NCI-H2196 (cell line): ENCODE measurements around the gene RAP1GAP2.
"Not testable (repeated sequence)": the region's sequence is repeated elsewhere in the genome, so short reads cannot be mapped to it uniquely, and the experiment has no call there.

Source experiments
- DNase-seq: peaks from one replicate; lab custom pipeline; 2025; ENCODE audit not compliant: unreplicated experiment; lab: John Stamatoyannopoulos, UW

The RAP1GAP2 gene

DNA sequence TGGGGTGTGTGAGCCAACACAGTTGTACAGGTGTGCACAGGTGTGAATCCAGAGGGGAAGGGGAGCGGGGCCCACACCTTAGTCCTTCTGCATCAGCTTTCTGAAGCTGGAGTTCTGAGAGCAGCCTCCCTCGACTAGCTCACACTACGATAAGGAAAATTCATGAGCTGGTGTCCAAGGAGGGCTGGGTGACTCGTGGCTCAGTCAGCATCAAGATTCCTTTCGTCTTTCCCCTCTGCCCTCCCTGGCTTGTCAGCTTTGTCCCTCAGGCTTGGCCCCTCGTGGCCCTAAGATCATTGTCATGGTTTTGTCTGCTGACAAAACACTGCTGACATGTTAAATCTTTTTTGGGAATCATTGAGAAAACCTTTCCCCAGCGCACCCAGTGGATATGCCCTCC, 219.7 kb downstream of the RAP1GAP2 start:
- no peak for DNase-seq

DNA sequence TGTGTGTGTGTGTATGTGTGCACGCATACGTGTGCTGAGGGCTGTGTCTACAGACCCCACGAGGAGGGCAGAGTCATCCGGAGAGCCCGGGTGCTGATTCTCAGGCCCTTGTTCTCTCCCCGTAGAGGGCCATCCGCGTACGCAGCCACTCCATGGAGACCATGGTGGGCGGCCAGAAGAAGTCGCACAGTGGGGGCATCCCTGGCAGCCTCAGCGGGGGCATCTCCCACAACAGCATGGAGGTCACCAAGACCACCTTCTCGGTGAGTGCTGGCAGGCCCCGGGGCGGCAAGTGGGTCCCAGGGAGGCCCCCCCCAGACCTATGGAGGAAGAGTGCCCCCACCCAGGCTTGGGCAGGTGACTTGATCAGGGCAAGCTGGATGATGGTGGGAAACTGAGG, 221.7 kb downstream of the RAP1GAP2 start:
- no peak for DNase-seq

DNA sequence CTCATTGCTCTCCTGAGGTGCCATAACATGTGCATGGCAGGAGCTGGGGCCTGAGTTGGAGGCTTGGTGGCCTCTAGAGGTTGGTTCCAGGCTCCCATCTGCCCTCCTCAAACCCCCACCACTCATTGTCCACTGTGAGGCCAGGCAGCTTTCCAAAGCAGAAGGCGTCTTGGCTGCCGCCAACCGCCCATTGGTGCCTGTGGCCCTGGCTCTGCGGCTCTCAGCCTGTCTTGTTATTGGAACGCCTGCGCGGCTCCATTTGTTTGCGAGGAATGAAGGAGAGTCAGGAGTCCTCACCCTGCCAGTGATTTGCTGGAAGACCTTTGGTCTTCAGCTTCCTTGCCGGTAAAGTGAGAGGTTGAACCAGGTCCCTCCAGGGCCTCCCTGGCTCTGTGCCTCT, 223.5 kb downstream of the RAP1GAP2 start:
- no peak for DNase-seq

DNA sequence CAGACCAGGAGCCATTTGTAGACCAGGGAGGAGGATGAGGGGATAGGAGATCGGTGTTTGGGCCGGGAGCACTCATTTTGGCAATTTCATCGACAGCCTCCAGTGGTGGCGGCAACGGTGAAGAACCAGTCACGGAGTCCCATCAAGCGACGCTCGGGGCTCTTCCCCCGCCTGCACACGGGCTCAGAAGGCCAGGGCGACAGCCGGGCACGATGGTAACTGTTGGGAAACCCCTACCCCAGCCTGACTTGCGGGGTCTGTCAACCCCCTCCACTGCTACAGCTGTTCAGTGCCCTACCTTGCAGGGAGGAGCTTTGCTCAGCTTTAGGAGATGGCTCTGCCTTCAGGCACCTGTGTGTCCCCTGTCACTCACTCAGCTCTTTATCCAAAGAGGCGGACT, 224.1 kb downstream of the RAP1GAP2 start:
- DNase-seq = no peak

DNA sequence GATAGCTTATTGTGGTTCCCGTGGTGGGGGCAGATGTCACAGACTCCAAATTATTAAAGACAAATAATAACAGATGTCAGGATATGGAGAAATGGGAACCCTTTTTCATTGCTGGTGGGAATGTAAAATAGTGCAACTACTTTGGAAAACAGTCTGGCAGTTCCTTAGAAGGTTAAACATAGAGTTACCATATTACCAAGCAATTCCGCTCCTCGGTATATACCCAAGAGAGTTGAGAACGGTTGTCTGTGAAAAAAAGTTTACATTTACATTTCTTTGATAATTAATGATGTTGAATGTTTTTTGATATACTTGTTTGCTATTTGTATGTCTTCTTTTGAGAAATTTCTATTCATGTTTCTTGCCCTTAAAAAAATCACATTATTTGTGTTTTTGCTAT, 226.0 kb downstream of the RAP1GAP2 start:
- DNase-seq = no peak

DNA sequence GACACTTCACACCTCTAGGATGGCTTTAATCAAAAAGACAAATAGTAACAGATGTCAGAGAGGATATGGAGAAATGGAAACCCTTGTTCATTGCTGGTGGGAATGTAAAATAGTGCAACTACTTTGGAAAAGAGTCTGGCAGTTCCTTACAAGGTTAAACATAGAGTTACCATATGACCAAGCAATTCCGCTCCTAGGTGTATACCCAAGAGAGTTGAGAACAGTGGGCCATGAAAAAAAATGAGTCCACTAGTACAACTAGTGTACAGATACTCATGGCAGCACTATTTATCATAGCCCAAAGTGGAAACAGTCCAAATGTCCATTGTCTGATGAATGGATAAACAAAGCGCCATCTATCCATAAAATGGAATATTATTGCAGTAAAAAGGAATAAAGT, 228.1 kb downstream of the RAP1GAP2 start:
- no peak for DNase-seq

DNA sequence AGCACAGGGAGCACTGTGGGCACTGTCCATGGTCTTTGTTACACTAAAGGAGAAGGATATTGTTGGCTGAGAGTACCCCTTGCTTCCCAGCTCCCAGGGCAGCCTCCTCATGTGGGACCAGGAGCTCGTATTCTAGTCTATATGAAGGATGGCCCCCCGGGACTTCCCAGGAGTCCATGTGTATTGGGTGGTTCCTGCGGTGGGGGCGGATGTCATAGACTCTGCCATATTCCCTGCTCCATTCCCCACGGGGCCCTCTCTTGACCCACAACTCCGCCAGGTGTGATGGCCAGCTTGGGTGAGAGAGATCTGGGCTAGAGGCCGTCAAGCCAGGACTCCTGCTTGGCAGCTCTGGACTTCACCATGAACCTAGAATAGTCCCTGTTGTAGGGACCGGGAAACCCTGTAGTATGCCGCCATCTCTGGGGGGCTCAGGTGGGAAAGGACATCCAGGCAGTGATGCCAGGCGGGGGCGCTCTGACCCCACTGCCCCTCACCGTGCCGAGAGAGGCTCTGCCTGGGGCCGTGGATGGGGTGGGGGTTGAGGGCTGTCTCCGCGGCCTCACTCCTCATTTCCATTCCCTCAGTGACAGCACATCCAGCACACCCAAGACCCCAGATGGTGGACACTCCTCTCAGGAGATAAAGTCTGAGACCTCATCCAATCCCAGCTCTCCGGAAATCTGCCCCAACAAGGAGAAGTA, 229.3 kb downstream of the RAP1GAP2 start:
- no peak for DNase-seq

DNA sequence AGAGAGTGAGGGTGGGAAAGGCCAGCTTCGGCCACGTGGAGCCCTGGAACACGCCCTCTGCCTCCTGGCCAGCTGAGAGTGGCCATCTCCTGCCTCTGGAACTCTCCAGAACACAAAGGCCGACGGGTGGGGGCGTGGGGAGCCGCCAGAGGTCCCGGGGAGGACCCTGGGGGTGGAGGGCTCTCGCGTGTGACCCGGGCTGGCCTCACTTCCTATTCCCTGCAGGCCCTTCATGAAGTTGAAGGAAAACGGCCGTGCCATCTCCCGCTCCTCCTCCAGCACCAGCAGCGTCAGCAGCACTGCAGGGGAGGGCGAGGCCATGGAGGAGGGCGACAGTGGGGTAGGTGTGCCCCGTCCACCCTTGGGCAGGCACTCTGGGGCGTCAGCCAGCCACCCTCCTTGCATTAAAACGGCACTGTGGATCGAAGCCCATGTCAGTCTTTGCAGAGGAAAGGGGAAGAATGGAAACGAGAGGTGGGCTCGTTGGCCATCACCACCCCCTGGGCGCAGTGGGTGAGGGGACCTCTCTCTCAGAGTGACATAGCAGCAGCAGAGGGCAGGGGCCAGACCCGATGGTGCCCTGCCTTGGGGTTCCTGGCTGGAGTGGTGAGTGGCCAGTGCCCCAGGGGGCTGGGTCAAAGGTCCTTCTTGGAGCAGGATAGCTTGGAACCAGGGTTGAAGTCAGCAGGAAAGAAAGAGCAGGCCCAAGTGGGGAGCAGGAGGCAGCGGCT, 230.1 kb downstream of the RAP1GAP2 start:
- DNase-seq = no peak

DNA sequence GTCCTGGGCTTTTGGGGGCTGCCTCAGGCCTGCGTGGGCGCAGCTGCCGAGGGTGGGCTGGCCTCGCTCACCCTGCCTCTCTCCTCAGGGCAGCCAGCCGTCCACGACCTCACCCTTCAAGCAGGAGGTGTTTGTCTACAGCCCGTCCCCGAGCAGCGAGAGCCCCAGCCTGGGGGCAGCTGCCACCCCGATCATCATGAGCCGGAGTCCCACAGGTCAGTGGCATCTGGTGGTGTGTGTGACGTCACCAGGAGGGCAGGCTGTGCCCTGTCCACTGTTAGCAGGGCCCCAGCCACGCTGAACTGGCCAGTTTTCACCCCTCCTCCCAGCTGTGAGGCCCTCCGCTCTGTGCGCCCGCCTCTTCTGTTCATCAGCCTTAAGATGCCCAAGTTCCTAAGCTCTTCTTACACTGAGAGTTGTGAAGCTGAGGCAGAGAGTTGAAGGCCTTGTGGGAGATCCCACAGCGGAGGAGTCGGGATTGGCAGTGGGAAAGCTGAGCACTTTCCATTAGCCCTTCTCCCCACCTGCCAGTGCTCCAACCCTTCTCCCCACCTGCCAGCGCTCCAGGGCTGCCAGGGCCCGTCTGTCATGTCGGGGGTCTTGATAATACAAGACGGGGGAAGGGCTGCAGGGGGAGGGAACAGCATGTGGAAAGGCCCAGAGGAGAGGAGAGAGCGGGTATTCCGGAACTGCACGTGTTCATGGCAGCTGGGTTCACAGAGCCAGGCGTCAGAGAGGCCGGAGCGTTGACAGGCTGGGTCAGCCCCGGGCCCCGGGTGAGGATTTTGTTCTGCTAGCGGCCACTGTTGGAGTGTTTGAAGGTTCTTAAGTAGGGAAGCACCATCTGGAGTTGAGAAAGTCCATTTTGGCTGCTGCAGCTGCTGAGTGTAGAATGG, 230.9 kb downstream of the RAP1GAP2 start:
- no peak for DNase-seq

DNA sequence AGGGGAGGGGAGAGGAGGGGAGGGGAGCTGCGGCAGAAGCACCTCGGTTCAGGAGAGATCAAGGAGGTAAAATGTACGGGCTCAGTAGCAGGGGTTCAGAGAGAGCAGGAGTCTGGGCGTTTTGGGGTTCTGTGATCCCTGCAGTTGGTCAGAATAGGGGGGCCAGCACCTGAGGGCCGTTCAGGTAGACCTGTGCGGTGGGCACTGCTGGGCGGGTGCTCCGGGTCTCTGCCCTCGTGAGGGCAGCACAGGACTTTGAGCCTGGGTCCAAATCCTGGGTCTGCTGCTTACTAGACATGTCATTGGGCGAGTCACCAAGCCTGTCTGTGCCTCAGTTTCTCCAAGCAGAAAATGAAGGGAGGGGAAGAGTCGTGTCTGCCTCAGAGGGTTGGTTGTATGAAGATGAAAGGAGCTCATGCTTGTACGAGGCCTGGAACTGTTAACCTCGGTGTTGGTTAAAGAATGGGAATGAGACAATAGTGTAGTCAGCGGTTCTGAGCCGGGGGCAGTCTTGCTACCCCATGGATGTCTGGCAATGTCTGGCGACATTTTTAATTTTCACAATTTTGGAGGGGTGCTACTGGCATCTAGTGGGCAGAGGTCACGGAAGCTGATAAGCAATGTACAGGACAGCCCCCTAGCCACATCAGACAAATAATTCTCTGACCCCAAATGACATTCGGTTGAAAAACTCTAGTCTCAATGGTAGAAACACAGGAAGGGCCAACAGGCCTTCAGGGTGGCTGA, 231.7 kb downstream of the RAP1GAP2 start:
- no peak for DNase-seq

DNA sequence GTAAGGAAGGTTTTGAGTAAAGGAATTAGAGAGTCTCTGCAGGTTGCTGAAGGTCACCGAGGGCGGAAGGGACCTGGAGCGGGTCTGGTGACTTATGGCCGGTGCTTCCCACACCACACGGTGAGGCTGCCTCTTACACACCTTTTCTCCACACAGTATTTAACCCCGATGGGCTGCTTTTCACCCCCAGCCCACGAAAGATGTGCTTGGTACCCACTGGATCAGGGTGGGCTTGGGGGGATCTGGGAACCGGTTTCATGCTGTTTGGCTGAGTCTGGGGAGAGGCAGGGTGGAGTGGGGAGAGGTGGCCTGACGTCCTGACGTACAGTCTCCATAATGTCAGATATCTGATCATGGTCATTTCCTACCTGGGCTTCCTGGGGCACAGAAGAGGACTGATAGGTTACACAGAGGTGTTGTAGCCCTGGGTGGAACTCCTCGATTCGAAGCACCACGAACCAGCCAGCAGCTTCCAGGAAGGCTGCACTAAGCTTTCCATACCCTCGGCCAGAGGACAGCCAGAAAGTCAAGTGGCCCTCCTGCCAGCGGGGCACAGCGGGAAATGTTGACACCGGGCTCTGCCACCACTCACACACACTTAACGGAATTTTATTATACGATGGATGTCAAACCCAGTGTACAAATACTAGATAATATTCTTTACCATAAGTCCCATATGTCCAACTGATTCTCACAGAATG, 233.1 kb downstream of the RAP1GAP2 start:
- DNase-seq = no peak

DNA sequence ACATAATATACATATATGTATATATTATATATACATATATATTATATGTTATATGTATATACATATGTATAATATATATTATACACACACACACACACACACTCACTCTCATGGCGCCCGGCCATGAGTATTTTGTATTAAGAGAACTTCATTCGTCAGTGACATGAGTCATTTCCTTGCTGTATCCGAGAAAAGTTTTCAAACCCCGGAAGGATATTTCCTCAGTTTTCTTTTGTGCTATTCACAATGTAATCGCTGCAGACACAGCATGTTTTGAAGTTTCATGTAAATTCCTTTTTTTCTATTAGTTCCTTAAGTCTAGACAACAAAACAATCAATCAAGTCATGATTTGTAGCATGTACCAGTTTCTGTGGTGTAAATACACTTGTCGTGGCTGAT, 233.9 kb downstream of the RAP1GAP2 start:
- no peak for DNase-seq

DNA sequence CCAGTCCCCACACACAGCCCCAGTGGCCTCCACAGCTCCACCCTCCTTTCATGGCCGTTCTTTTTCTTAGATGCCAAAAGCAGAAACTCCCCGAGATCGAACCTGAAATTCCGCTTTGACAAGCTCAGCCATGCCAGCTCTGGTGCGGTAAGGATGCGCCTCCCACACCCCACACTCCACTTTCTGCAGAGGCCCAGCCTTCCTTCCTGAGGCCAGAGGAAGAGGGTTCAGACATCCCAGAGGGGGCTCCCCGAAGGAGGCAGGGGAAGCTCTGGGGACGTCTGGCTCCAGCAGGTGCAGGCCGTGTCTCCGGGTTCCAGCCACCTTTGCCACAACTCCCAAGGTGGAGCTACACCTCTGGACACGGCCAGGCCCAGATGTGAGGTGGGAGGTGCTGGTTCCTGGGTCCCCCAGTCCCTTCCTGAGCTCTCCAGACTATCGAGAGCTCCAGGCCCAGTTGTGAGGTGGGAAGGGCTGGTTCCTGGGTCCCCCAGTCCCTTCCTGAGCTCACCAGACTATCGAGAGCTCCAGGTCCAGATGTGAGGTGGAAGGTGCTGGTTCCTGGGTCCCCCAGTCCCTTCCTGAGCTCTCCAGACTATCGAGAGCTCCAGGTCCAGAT, 234.7 kb downstream of the RAP1GAP2 start:
- DNase-seq = not testable (repeated sequence)

DNA sequence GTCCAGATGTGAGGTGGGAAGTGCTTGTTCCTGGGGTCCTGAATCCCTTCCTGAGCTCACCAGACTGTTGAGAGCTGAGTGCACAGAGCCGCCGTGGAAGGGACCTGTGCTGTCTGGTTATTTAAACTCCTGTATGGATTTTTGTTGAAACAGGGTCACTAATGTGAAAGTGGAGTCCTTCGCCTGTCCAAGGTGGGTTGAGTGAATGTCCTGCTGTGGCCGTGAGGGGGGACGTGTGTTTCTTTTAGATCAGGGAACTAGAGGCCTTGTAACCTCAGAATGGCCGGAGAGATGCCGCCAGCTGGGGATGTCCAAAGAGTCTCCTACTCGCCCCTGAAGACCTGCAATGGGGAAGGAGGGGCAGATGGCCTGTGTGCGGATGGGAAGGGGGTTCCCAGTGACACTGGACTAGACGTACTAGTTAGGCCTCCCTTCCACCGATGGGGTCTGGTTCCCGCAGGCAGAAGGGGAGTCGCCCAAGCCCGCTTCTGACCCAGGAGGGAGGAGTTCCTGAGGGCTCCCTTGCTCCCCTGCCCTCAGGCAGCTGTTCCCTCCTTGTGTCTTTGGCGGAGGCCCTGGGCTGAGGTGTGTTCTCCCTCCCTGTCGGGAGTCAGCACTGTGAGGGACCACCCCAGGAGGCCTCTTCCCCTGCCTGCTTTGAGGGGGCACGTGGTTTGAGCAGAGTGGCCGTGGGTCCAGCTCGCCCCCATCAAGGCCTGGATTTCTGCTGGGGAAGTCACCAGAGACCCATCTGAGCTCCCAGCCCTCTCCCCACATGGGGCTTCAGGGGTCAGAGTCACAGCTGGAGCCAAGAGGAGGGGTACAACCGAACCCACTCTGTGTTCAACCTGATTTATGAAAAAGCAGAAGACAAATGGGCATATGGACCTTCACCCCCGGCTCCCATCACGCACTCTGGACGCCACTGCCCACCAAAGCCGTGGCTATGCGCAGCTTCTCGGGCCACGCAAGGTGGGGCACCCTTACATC, 236.3 kb downstream of the RAP1GAP2 start:
- DNase-seq = no peak

DNA sequence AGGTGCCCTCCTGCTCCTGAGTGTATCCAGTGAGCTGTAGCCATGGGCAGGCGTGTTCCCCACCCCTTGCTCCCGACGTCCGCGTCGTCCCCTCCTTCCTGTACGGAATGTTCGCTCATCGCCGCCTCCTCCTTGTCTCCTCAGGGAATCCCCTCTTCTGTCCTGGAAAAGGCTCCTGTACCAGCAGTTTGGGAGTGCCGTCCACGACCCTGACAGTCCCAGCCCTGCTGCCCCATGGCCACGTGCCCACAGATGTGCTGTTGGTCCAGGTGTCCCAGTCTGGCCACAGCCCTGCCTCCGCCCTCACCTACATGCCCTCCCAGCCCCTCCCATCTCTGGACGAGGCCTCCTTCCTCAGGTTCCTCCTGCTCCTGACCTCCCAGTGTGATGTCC, 237.0 kb downstream of the RAP1GAP2 start:
- DNase-seq = no peak

DNA sequence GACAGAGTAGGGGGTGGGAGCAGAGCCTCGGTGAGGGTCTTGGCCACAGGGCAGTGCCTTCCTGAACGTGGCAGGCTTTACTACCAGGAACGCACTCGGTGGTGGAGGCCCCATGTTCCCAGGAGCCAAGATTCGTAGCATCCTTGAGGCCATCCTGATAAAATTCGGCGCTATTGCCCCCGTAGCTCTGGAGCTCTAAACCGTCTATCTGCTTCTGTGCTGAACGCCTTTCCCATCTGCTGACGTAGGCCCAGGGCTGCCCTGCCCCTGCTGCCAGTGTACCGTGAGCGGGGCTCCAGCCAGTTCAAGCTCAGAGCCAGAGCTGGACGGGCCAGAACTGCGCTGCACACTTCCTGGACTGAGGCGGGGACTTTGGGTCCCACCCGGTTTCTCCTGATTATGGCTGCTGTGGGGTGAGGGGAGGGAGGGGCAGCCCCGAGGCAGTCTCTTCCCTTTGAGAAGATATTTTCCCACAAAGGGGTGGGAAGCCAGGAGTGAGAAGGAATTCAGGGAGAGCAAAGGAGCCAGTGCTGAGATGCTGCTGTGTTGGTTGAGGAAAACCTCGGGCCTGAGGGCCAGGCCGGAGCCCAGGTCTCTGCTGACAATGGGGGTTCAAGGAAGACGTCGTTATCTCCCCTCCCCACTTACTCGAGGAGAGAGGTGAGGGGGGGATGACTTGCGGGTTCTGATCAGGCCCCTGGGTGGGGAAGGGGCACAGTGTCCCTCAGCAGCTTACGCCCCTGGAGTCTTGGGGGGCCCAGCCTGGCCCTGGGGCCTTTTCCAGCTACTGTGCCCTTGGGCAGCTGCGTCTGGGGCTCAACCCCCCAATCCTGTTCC, 237.7 kb downstream of the RAP1GAP2 start:
- no peak for DNase-seq

DNA sequence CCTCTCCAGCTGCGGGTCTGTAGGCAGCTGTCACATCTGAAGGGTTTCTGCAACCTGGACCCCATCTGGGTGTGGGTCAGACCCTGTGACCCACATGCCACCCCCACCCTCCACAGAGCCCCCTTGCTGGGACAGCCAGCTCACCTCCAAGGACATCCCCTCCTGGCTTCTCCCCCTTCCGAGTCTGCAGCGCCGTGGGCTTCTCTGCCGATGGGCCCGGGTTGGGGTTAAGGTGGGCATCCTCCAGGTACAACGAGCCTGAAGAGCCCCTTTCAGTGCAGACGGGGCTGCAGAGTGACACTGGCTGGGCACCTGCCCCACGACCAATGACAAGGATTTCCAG, 238.3 kb downstream of the RAP1GAP2 start:
- no peak for DNase-seq
